WERI-Rb-1 (cell line): ENCODE measurements around the gene KRTAP10-12.

Experiments
- DNase-seq: peaks from one replicate; pipeline ENCODE4 v3.0.0-alpha.2; 2020
- H3K27ac ChIP-seq: fragments of 250-450 bp; sonication (Bioruptor Pico); 2 replicates; pipeline ENCODE4 v1.5.1; 2020; ENCODE audit warnings: mild to moderate bottlenecking, moderate library complexity
- H3K27me3 ChIP-seq: fragments of 250-450 bp; sonication (Bioruptor Pico); 2 replicates; pipeline ENCODE4 v1.5.1; 2021; ENCODE audit warnings: mild to moderate bottlenecking, low read depth, moderate library complexity; ENCODE audit not compliant: insufficient read depth, severe bottlenecking
- H3K36me3 ChIP-seq: fragments of 250-450 bp; sonication (Bioruptor Pico); 2 replicates; pipeline ENCODE4 v1.5.1; 2020; ENCODE audit warnings: mild to moderate bottlenecking, moderate library complexity
- H3K4me3 ChIP-seq: 2 replicates; pipeline ENCODE4 v1.5.1; 2011; ENCODE audit warnings: low read depth, mild to moderate bottlenecking, control low read depth, low read length
- H3K9me3 ChIP-seq: fragments of 250-450 bp; sonication (Bioruptor Pico); 2 replicates; pipeline ENCODE4 v1.5.1; 2021; ENCODE audit warnings: mild to moderate bottlenecking, moderate library complexity; ENCODE audit not compliant: severe bottlenecking
- CTCF ChIP-seq: IDR thresholded peaks from 2 replicates; pipeline ENCODE4 v1.5.1; 2011; ENCODE audit warnings: low read depth, mild to moderate bottlenecking, control low read depth, inconsistent platforms, low read length

Gene KRTAP10-12

GRCh38 chr21:44734026-44734745 lies 37.2 kb downstream of the KRTAP10-12 start:
- no peak for TF ChIP-seq CTCF
- Histone ChIP-seq H3K36me3 (no peaks in the 10 kb centered on the region), H3K27me3 (no peaks in the 10 kb centered on the region), H3K27ac (no peak overlapping the region), H3K9me3 (peaks cover 62% of the 10 kb centered on the region), H3K4me3 (no peak overlapping the region)
- DNase-seq = no peak

- peaks cover 55% of the 10 kb centered on the region for H3K9me3 ChIP-seq
- no peaks in the 10 kb centered on the region for H3K36me3 ChIP-seq
- no peak for TF ChIP-seq CTCF
- no peak overlapping the region for H3K27ac ChIP-seq
- DNase-seq = no peak
- no peak overlapping the region for H3K4me3 ChIP-seq
- H3K27me3 ChIP-seq = no peaks in the 10 kb centered on the region
Measured at GRCh38 chr21:44734841-44735240, 37.9 kb downstream of the KRTAP10-12 start.

- no peak for TF ChIP-seq CTCF
- H3K36me3 ChIP-seq = no peaks in the 10 kb centered on the region
- H3K27me3 ChIP-seq = no peaks in the 10 kb centered on the region
- no peak overlapping the region for H3K27ac ChIP-seq
- peaks cover 51% of the 10 kb centered on the region for H3K9me3 ChIP-seq
- no peak for DNase-seq
- no peak overlapping the region for H3K4me3 ChIP-seq
Measured at GRCh38 chr21:44735821-44736220, 38.8 kb downstream of the KRTAP10-12 start.

GRCh38 chr21:44736291-44737004 lies 39.5 kb downstream of the KRTAP10-12 start:
- no peak for TF ChIP-seq CTCF
- no peak overlapping the region for H3K4me3 ChIP-seq
- DNase-seq = no peak

GRCh38 chr21:44737706-44738354 lies 40.9 kb downstream of the KRTAP10-12 start:
- Histone ChIP-seq H3K36me3 (no peaks in the 10 kb centered on the region), H3K27ac (no peak overlapping the region), H3K9me3 (peaks cover 46% of the 10 kb centered on the region), H3K27me3 (no peaks in the 10 kb centered on the region), H3K4me3 (no peak overlapping the region)
- DNase-seq = no peak
- no peak for TF ChIP-seq CTCF

More at GRCh38 chr21:44736291-44737004, 39.5 kb downstream of the KRTAP10-12 start:
- peaks cover 50% of the 10 kb centered on the region for H3K9me3 ChIP-seq
- H3K27ac ChIP-seq = no peak overlapping the region
- no peaks in the 10 kb centered on the region for H3K27me3 ChIP-seq
- H3K36me3 ChIP-seq = no peaks in the 10 kb centered on the region
